ENCODE results near the gene ELFN2. TPM values are rescaled to one million over a fixed set of nuclear protein-coding genes. Genes with fewer than 3 reads are reported as not detected.
A peak's percentile ranks its signal among the peaks of the same experiment; 100 is the strongest.

ELFN2 gene
- total and polyA plus RNA-seq, 12 donors = 0.04 to 3.3 (median 0.32) TPM; not detected in 2

DNA sequence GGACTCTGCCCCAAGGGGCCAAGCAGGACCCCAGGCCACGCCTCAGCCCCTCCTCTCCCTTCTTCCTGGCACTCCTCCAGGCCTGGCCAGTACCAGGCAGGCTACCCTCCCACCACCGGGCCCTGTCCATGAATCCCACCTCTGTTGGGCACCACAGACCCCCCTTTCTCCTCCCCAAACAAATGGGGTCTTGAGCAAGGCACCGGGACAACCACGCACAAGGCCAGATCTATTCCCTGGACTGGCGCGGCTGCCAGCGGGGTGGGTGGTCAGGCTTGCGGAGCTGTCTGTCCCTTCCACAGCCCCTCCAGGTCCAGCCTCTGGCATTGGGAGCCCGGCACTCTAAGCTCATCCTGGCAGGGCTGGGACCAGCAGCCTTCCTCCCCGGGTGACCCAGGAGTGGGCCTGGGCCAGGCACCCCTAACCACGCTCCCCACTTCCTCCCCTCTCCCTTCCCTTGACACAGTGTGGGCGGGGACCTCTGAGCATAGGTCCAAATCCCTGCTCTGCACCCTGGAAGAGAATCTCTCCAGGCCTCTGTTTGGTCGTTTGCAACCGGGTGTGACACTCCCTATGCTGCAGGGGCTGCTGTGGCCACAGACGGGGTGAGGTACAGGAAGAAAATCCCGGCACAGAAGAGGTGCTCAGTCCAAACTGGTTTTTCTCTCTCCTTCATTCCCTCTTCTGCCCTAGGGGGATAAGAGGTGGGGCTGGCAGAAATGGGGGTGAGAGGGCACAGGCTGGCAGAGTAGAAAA is 14.6 kb downstream of the ELFN2 start:
- Histone ChIP-seq H3K4me3 (no peak overlapping the region), H3K4me1 (replicated peaks in 1 of 2) (no peaks in the 10 kb centered on the region), H3K27ac (no peak overlapping the region), H3K9me3 (replicated peaks in 1 of 3) (no peaks in the 10 kb centered on the region), H3K36me3 (replicated peaks in 1 of 2) (no peaks in the 10 kb centered on the region), H3K27me3 (peaks cover 11% of the 10 kb centered on the region)
- WGBS, 4 donors = 70 to 81% (median 74%) methylated on average over 6 to 16 of the region's 16 CpGs
- DNase-seq = no peak
- intact Hi-C loops (cut with DNase I) = no loop called here
- TF ChIP-seq CTCF (IDR thresholded peaks at IDR 0.05) (no peak), POLR2A (IDR thresholded peaks at IDR 0.05) (no peak)

DNA sequence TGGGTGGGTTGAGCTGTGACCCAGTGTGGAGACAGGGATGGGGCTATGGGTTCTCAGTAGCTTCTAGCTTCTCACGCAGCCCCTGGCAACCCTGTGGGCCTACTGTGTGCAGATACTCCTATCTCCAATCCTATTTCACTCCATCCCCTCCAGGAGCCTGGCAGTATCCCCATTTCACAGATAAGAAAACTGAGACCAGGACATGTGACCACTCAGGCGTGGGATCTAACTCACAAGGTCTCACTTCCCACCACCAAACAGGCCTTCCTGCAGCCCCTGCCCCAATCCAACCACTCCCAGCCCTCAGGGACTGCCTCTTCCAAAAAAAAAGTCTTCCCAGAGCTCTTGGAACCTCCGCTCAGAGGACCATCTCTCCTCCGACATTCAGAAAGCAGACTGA is 15.6 kb downstream of the ELFN2 start:
- no peaks in the 10 kb centered on the region for H3K4me1 ChIP-seq (replicated peaks in 1 of 2)
- DNase-seq = no peak
- no peaks in the 10 kb centered on the region for H3K36me3 ChIP-seq (replicated peaks in 1 of 2)
- TF ChIP-seq CTCF (IDR thresholded peaks at IDR 0.05) = no peak
- TF ChIP-seq POLR2A (IDR thresholded peaks at IDR 0.05) = no peak
- H3K27ac ChIP-seq = no peak overlapping the region
- no peak overlapping the region for H3K4me3 ChIP-seq
- intact Hi-C loops (cut with DNase I) = no loop called here
- H3K9me3 ChIP-seq (replicated peaks in 1 of 3) = no peaks in the 10 kb centered on the region
- H3K27me3 ChIP-seq = peaks cover 11% of the 10 kb centered on the region
- WGBS, 4 donors = 51 to 85% (median 66%) methylated on average over 3 to 4 of the region's 4 CpGs

GRCh38 chr22:37410174-37411055 is 16.9 kb downstream of the ELFN2 start:
- Histone ChIP-seq H3K27ac (no peak overlapping the region), H3K4me3 (no peak overlapping the region), H3K27me3 (peaks cover 7% of the 10 kb centered on the region), H3K9me3 (replicated peaks in 1 of 3) (no peaks in the 10 kb centered on the region), H3K36me3 (replicated peaks in 1 of 2) (no peaks in the 10 kb centered on the region), H3K4me1 (replicated peaks in 1 of 2) (no peaks in the 10 kb centered on the region)
- WGBS, 4 donors = 59 to 66% (median 61%) methylated on average over 25 to 32 of the region's 32 CpGs
- intact Hi-C loops (cut with DNase I) = no loop called here
- DNase-seq = peak in 1 of 7 donors; percentile 12
- TF ChIP-seq CTCF (IDR thresholded peaks at IDR 0.05) = no peak
- no peak for TF ChIP-seq POLR2A (IDR thresholded peaks at IDR 0.05)

- Histone ChIP-seq H3K27me3 (peaks cover 7% of the 10 kb centered on the region), H3K27ac (no peak overlapping the region), H3K36me3 (replicated peaks in 1 of 2) (no peaks in the 10 kb centered on the region), H3K9me3 (replicated peaks in 1 of 3) (no peaks in the 10 kb centered on the region), H3K4me1 (replicated peaks in 1 of 2) (no peaks in the 10 kb centered on the region), H3K4me3 (no peak overlapping the region)
- TF ChIP-seq CTCF (IDR thresholded peaks at IDR 0.05) (no peak), POLR2A (IDR thresholded peaks at IDR 0.05) (no peak)
- intact Hi-C loops (cut with DNase I) = no loop called here
- no peak for DNase-seq
- 75 to 87% (median 79%) methylated on average over 9 to 13 of the region's 13 CpGs for WGBS, 4 donors
Observed at GRCh38 chr22:37409459-37410050, 17.7 kb downstream of the ELFN2 start.
